ENCODE data around the gene TBX6. TPM values are rescaled to one million over a fixed set of nuclear protein-coding genes. Genes with fewer than 3 reads are reported as not detected.
A peak's percentile ranks its signal among the peaks of the same experiment; 100 is the strongest.

The TBX6 gene
- total and polyA plus RNA-seq, 10 of the 15 experiments (the other 5 are each of a cell fraction or from before 2014, with no cell fraction given): 0.08 to 0.90 (median 0.31) TPM; not detected in 2

- no peak for TF ChIP-seq CTCF (IDR thresholded peaks at IDR 0.05 in 2 of 3, conservative IDR thresholded peaks at IDR 0.05 in 1 of 3; ENCODE audit: control insufficient read depth in 2 of 3, extremely low read depth in 1 of 3, insufficient read depth in 1 of 3, low read depth in 3 of 3, low read length in 3 of 3)
- no peak for TF ChIP-seq TCF12 (IDR thresholded peaks at IDR 0.05; ENCODE audit: low read depth, low read length)
- no peak for TF ChIP-seq SRF (IDR thresholded peaks at IDR 0.05; ENCODE audit: low read depth in 2 of 2, low read length in 2 of 2)
Measured at GRCh38 chr16:30065943-30066760, 25.6 kb downstream of the TBX6 start (continued).

DNA sequence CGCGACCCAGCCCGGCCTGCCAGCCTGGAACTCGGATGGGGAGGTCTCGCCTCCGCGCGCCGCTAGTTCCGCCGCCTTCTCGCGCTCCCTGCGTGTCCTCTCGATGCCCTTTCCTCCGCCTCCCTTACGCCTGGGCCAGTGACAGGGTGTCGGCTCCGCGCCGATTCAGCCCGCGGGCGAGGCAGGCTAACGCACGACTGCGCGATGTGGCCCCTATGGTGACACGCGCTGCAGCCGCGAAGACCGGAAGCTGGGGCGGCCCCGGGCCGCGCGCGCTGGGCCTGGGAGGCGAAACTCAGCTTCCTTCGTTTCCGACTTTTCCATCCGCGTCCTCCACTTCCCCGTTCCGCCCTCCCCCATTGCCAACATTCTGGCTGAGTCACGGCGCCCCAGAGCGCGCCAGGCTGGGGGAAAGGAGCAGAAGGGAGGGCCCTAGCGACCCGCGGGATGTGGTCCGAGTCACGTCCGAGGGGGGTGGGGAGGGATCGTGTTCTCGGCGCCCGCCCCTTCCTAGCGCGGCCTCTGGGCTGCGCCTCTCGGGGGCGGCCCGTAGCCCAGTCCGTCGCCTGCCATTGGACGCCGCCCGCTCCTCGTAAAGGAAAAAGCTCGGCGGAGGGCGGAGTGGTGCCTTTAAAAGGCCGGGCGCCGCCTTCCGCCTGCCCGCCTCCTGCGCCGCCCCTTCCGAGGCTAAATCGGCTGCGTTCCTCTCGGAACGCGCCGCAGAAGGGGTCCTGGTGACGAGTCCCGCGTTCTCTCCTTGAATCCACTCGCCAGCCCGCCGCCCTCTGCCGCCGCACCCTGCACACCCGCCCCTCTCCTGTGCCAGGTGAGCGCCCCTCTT is 26.4 kb downstream of the TBX6 start, which contains the start of gene ALDOA:
Gene ALDOA, plus strand, starts transcription at position 659 of the 841 bp plus-strand sequence. CDS start 1,138 bp downstream, outside the sequence.
- BruUV-seq (replicated peaks): TSS peak; percentile 94
- Histone ChIP-seq H3K4me3 (peak within 1 kb of the TSS; percentile 94), H3K27me3 (replicated peaks in 1 of 2; ENCODE audit: control insufficient read depth in 2 of 2, insufficient read depth in 2 of 2, low read length in 1 of 2) (no peaks in the 10 kb centered on the region), H3K9me3 (replicated peaks; ENCODE audit: control insufficient read depth, insufficient read depth, low read length) (no peaks in the 10 kb centered on the region), H3K36me3 (ENCODE audit: control insufficient read depth in 2 of 2, insufficient read depth in 2 of 2, low read length in 1 of 2) (peaks cover 29 to 32% of the 10 kb centered on the region in 2 experiments), H3K79me2 (ENCODE audit: control insufficient read depth, insufficient read depth, low read length) (peaks cover 67% of the 10 kb centered on the region), H3K4me1 (ENCODE audit: control insufficient read depth, insufficient read depth, low read length) (peaks cover 30% of the 10 kb centered on the region), H3K4me2 (ENCODE audit: control insufficient read depth, insufficient read depth) (peak within 1 kb of the TSS; percentile 95), H3K27ac (ENCODE audit: control insufficient read depth, insufficient read depth) (peak within 1 kb of the TSS; percentile 94), H4K20me1 (ENCODE audit: control insufficient read depth, insufficient read depth) (peaks cover 24% of the 10 kb centered on the region), H3K9ac (ENCODE audit: control insufficient read depth, insufficient read depth, low read length) (peak within 1 kb of the TSS; percentile 93), H2AFZ (ENCODE audit: control insufficient read depth, low read depth, low read length) (peak within 1 kb of the TSS; percentile 77)
- FAIRE-seq (peak; percentile 78), ATAC-seq (peak; percentile 89), DNase-seq (ENCODE audit: low read depth, low spot score) (peak; percentile 86)
- WGBS (ENCODE audit: insufficient coverage, insufficient replicate concordance, low lambda C conversion rate, missing lambda C conversion rate): under 1% methylated on average over 91 of the region's 99 CpGs
- intact Hi-C loops (cut with micrococcal nuclease; ENCODE audit: unreplicated experiment): no loop called here
- POLR2A ChIA-PET: interaction anchor here (0.5 to 4.3 kb wide), 17 partner anchors 10 to 585 kb away, joined by 3 to 21 read pairs (median 5); partner anchors contain the start of genes KIF22, PPP4C, SEPTIN1 and TAOK2
- CTCF ChIA-PET: interaction anchor here (0.5 to 8.5 kb wide), 6 partner anchors 11 to 1143 kb away, joined by 3 to 77 read pairs (median 9); partner anchors contain the start of genes PPP4C, TBX6 and YPEL3
- RAD21 ChIA-PET (ENCODE audit: unreplicated experiment): interaction anchor here (0.7 to 3.7 kb wide), 11 partner anchors 9 to 564 kb away, joined by 3 to 42 read pairs (median 3); partner anchors contain the start of genes CORO1A, DCTPP1, TAOK2 and TBX6
- in situ Hi-C loops (cut with MboI): no loop called here
- SMC1A ChIA-PET (ENCODE audit: uncharacterized antibody, unreplicated experiment): interaction anchor here (0.7 to 1.2 kb wide), 4 partner anchors 10 to 141 kb away, joined by 3 to 5 read pairs (median 4); no protein-coding TSS in a partner anchor
- TF ChIP-seq ZBTB33 (IDR thresholded peaks at IDR 0.05) (no peak), ZNF217 (IDR thresholded peaks at IDR 0.05) (no peak), KLF5 (IDR thresholded peaks at IDR 0.05; ENCODE audit: partially characterized antibody) (peak; percentile 71), LARP7 (IDR thresholded peaks at IDR 0.05) (peak; percentile 96), MEF2A (IDR thresholded peaks at IDR 0.05; ENCODE audit: insufficient read depth, low read depth, low read length) (no peak), TAF1 (IDR thresholded peaks at IDR 0.05; ENCODE audit: borderline replicate concordance, low read depth, low read length) (peak; percentile 62; the same call in 1 of the 2 replicates), ZNF592 (IDR thresholded peaks at IDR 0.05) (no peak), FOXK2 (IDR thresholded peaks at IDR 0.05) (no peak)

All from GM12878 (cell line).